ENCODE data around the gene TSC22D2.

Gene TSC22D2

DNA sequence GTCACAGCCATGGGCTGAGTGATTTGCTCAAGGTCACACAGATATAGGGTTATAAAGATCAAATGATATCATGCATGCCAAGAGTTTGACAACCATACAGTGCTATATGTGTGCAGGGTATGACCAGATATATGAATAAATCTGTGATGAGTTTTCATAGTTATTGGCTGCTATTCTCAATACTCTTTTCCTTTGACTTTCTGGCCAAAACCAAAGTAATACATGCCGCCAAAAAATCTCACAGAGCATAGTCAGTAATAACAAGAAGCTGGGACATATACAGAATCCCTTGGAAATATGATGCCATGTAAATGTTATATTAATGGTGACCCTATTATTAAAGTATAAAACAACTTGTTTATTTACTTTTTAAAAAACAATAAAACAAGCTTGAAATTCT, 11.6 kb upstream of the TSC22D2 start:
- Mint-ChIP-seq H3K4me1 (ENCODE audit: low read depth) (peaks cover 2% of the 10 kb centered on the region), H3K27me3 (ENCODE audit: low read depth) (peaks cover 28% of the 10 kb centered on the region), H3K27ac (no peak overlapping the region), H3K9me3 (no peaks in the 10 kb centered on the region), H3K4me3 (no peak overlapping the region), H3K36me3 (ENCODE audit: low read depth) (no peaks in the 10 kb centered on the region)
- DNase-seq (ENCODE audit: low spot score): no peak

GRCh38 chr3:150396956-150397550, 11.0 kb upstream of the TSC22D2 start:
- Mint-ChIP-seq H3K4me3 (no peak overlapping the region), H3K36me3 (ENCODE audit: low read depth) (no peaks in the 10 kb centered on the region), H3K9me3 (no peaks in the 10 kb centered on the region), H3K27ac (no peak overlapping the region), H3K4me1 (ENCODE audit: low read depth) (peaks cover 2% of the 10 kb centered on the region), H3K27me3 (ENCODE audit: low read depth) (peaks cover 28% of the 10 kb centered on the region)
- no peak for DNase-seq (ENCODE audit: low spot score)

GRCh38 chr3:150399060-150399459, 9.0 kb upstream of the TSC22D2 start:
- H3K4me3 Mint-ChIP-seq: no peak overlapping the region
- H3K27me3 Mint-ChIP-seq (ENCODE audit: low read depth): peaks cover 23% of the 10 kb centered on the region
- H3K36me3 Mint-ChIP-seq (ENCODE audit: low read depth): no peaks in the 10 kb centered on the region
- H3K27ac Mint-ChIP-seq: no peak overlapping the region
- no peak for DNase-seq (ENCODE audit: low spot score)
- H3K9me3 Mint-ChIP-seq: no peaks in the 10 kb centered on the region
- no peaks in the 10 kb centered on the region for H3K4me1 Mint-ChIP-seq (ENCODE audit: low read depth)

- no peak for DNase-seq (ENCODE audit: low spot score)
- no peaks in the 10 kb centered on the region for H3K4me1 Mint-ChIP-seq (ENCODE audit: low read depth)
- peaks cover 23% of the 10 kb centered on the region for H3K27me3 Mint-ChIP-seq (ENCODE audit: low read depth)
- no peak overlapping the region for H3K27ac Mint-ChIP-seq
- H3K9me3 Mint-ChIP-seq: no peaks in the 10 kb centered on the region
- no peaks in the 10 kb centered on the region for H3K36me3 Mint-ChIP-seq (ENCODE audit: low read depth)
- no peak overlapping the region for H3K4me3 Mint-ChIP-seq
These were observed 6.8 kb upstream of the TSC22D2 start for GRCh38 chr3:150401285-150401684.

- no peak for DNase-seq (ENCODE audit: low spot score)
- Mint-ChIP-seq H3K4me3 (no peak overlapping the region), H3K4me1 (ENCODE audit: low read depth) (peaks cover 1% of the 10 kb centered on the region), H3K27me3 (ENCODE audit: low read depth) (peaks cover 27% of the 10 kb centered on the region), H3K27ac (no peak overlapping the region), H3K36me3 (ENCODE audit: low read depth) (no peaks in the 10 kb centered on the region), H3K9me3 (no peaks in the 10 kb centered on the region)
These were observed 5.9 kb upstream of the TSC22D2 start for GRCh38 chr3:150402217-150402616.

- no peak for DNase-seq (ENCODE audit: low spot score)
- Mint-ChIP-seq H3K36me3 (ENCODE audit: low read depth) (no peaks in the 10 kb centered on the region), H3K27ac (no peak overlapping the region), H3K4me3 (no peak overlapping the region), H3K27me3 (ENCODE audit: low read depth) (peaks cover 17% of the 10 kb centered on the region), H3K9me3 (no peaks in the 10 kb centered on the region), H3K4me1 (ENCODE audit: low read depth) (peaks cover 5% of the 10 kb centered on the region)
These were observed 4.1 kb upstream of the TSC22D2 start for GRCh38 chr3:150404023-150404422.

- Mint-ChIP-seq H3K27me3 (ENCODE audit: low read depth) (peaks cover 9% of the 10 kb centered on the region), H3K4me3 (peak overlapping the region; percentile 86), H3K4me1 (ENCODE audit: low read depth) (peaks cover 16% of the 10 kb centered on the region), H3K9me3 (no peaks in the 10 kb centered on the region), H3K36me3 (ENCODE audit: low read depth) (peaks cover 12% of the 10 kb centered on the region), H3K27ac (peak overlapping the region; percentile 93)
- DNase-seq (ENCODE audit: low spot score): peak; percentile 10
These were observed 869 bp upstream of the TSC22D2 start for GRCh38 chr3:150407051-150407807.

- H3K4me1 Mint-ChIP-seq (ENCODE audit: low read depth): peaks cover 22% of the 10 kb centered on the region
- peaks cover 17% of the 10 kb centered on the region for H3K36me3 Mint-ChIP-seq (ENCODE audit: low read depth)
- no peak for DNase-seq (ENCODE audit: low spot score)
- peak overlapping the region; percentile 93 for H3K27ac Mint-ChIP-seq
- peaks cover 9% of the 10 kb centered on the region for H3K27me3 Mint-ChIP-seq (ENCODE audit: low read depth)
- peak overlapping the region; percentile 86 for H3K4me3 Mint-ChIP-seq
- no peaks in the 10 kb centered on the region for H3K9me3 Mint-ChIP-seq
These were observed 284 bp upstream of the TSC22D2 start for GRCh38 chr3:150407808-150408220.

DNA sequence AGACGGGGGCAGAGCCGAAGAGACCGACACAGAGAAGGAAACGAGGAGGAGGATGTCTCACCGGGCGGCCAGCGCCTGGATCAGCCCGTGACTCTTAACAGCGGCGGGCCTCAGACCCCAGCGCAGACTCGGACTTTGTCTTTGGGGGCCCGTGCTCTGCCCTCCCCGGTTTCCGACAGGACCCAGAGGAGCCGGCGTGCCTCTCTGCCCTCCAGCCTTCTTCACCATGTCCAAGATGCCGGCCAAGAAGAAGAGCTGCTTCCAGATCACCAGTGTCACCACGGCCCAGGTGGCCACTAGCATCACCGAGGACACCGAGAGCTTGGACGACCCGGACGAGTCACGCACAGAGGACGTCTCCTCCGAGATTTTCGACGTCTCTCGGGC, 1.0 kb downstream of the TSC22D2 start:
- peak overlapping the region; percentile 93 for H3K27ac Mint-ChIP-seq
- peaks cover 8% of the 10 kb centered on the region for H3K27me3 Mint-ChIP-seq (ENCODE audit: low read depth)
- peaks cover 30% of the 10 kb centered on the region for H3K4me1 Mint-ChIP-seq (ENCODE audit: low read depth)
- no peaks in the 10 kb centered on the region for H3K9me3 Mint-ChIP-seq
- DNase-seq (ENCODE audit: low spot score): no peak
- peak overlapping the region; percentile 85 for H3K4me3 Mint-ChIP-seq
- H3K36me3 Mint-ChIP-seq (ENCODE audit: low read depth): peaks cover 18% of the 10 kb centered on the region

DNA sequence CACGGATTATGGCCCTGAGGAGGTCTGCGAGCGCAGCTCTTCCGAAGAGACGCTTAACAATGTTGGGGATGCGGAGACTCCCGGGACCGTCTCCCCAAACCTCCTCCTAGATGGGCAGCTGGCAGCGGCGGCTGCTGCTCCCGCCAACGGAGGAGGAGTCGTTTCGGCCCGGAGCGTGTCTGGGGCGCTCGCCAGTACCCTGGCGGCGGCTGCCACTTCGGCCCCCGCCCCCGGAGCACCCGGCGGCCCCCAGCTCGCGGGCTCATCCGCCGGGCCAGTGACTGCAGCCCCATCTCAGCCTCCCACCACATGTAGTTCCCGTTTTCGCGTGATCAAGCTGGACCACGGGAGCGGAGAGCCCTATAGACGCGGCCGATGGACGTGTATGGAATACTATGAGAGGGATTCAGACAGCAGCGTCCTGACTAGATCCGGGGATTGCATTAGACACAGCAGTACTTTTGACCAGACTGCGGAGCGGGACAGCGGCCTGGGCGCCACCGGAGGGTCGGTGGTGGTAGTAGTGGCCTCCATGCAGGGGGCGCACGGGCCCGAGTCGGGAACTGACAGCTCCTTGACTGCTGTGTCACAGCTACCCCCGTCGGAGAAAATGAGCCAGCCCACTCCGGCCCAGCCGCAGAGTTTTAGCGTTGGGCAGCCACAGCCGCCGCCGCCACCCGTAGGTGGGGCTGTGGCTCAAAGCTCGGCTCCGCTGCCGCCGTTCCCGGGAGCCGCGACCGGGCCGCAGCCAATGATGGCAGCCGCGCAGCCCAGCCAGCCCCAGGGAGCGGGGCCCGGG, 1.6 kb downstream of the TSC22D2 start:
- peaks cover 5% of the 10 kb centered on the region for H3K27me3 Mint-ChIP-seq (ENCODE audit: low read depth)
- peak; percentile 79 for DNase-seq (ENCODE audit: low spot score)
- peaks cover 22% of the 10 kb centered on the region for H3K36me3 Mint-ChIP-seq (ENCODE audit: low read depth)
- H3K27ac Mint-ChIP-seq: peak overlapping the region; percentile 93
- peak overlapping the region; percentile 85 for H3K4me3 Mint-ChIP-seq
- no peaks in the 10 kb centered on the region for H3K9me3 Mint-ChIP-seq
- peaks cover 36% of the 10 kb centered on the region for H3K4me1 Mint-ChIP-seq (ENCODE audit: low read depth)

- peak; percentile 29 for DNase-seq (ENCODE audit: low spot score)
- H3K9me3 Mint-ChIP-seq: no peaks in the 10 kb centered on the region
- peaks cover 5% of the 10 kb centered on the region for H3K27me3 Mint-ChIP-seq (ENCODE audit: low read depth)
- H3K4me1 Mint-ChIP-seq (ENCODE audit: low read depth): peaks cover 43% of the 10 kb centered on the region
- peaks cover 24% of the 10 kb centered on the region for H3K36me3 Mint-ChIP-seq (ENCODE audit: low read depth)
- peak overlapping the region; percentile 85 for H3K4me3 Mint-ChIP-seq
- peak overlapping the region; percentile 53 for H3K27ac Mint-ChIP-seq
These were observed 2.4 kb downstream of the TSC22D2 start for GRCh38 chr3:150410311-150411105.

DNA sequence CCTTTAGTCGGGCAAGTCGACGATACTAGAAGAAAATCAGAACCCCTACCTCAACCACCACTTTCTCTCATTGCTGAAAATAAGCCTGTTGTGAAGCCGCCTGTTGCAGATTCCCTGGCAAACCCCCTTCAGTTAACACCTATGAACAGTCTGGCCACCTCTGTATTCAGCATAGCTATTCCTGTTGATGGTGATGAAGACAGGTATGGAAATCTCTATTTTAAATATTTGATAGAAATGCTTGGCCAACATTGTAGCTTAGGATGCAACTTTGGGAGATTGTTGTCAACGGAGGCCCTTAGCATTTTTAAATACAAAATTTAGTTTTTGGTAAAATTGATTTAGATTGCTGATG, 3.0 kb downstream of the TSC22D2 start:
- Mint-ChIP-seq H3K27me3 (ENCODE audit: low read depth) (peaks cover 4% of the 10 kb centered on the region), H3K9me3 (no peaks in the 10 kb centered on the region), H3K4me1 (ENCODE audit: low read depth) (peaks cover 47% of the 10 kb centered on the region), H3K36me3 (ENCODE audit: low read depth) (peaks cover 27% of the 10 kb centered on the region), H3K27ac (peak overlapping the region; percentile 53), H3K4me3 (peak overlapping the region; percentile 85)
- DNase-seq (ENCODE audit: low spot score): no peak

DNA sequence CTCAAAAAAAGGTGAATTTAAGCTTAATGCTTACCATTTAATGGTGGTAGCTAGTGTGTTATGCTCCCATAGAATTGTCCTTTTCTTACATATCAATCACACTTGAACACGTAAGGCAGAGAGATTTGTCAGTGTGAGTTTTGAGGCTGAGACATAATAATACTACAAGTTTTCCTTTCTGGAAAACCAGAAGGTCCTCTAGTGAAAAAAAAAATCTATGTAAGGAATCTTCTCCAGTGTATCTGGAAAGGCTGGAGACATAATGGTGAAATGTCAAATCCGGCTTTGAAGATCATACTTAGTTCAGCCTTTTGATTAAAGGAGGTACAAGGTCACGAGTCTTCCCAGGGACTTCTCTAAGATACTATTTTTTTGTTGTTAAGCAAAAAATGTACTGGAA, 3.4 kb downstream of the TSC22D2 start:
- DNase-seq (ENCODE audit: low spot score): no peak
- Mint-ChIP-seq H3K27me3 (ENCODE audit: low read depth) (peaks cover under 1% of the 10 kb centered on the region), H3K4me3 (peak overlapping the region; percentile 85), H3K27ac (peak overlapping the region; percentile 49), H3K9me3 (no peaks in the 10 kb centered on the region), H3K4me1 (ENCODE audit: low read depth) (peaks cover 47% of the 10 kb centered on the region), H3K36me3 (ENCODE audit: low read depth) (peaks cover 27% of the 10 kb centered on the region)

Measured in T-helper 2 cell treated with Interferon-gamma antibody and Interleukin-4, amounts not matched to agents 5 μg/mL and 100 μg/mL, for 36 hours (primary cell).